K562 (cell line): Measurements from ENCODE around the gene MDH2. TPM values are rescaled to one million over a fixed set of nuclear protein-coding genes. Genes with fewer than 3 reads are reported as not detected.

Source experiments
- ATAC-seq: fragments of 200-7000 bp; cut with Tn5 transposase; 3 replicates; pipeline ENCODE4 v1.9.1; 2020; ENCODE audit warnings: moderate library complexity
- BruUV-seq: library from RNA; stranded (reverse); fragments of 400-500 nt; replicated peaks from 2 replicates; lab custom pipeline; 2021; lab: Mats Ljungman, UMichigan
- CTCF ChIA-PET: fragments of 300-600 bp; formaldehyde crosslinking; extraction: SDS; loops from one replicate; lab custom pipeline; 2021; ENCODE audit warnings: low intra/inter-chr PET ratio; lab: Yijun Ruan, JAX
- POLR2A ChIA-PET: fragments of 300-600, 350-650 bp; sonication (Branson Sonifier 250); formaldehyde crosslinking; extraction: SDS; loops from one replicate; lab custom pipeline; 2021; ENCODE audit warnings: antibody characterized with exemption, inconsistent platforms; lab: Yijun Ruan, JAX
- DNase-seq, 4 experiments: peaks; one replicate each; pipeline versions ENCODE4 v3.0.0 to v3.0.0-alpha.2; 2011 to 2018; ENCODE audit warnings: low spot score in 3 of 4, mixed read lengths in 3 of 4; ENCODE audit errors: extremely low read depth in 1 of 4
- FAIRE-seq: peaks from 2 replicates; lab custom pipeline; 2011; peaks lifted over from hg19 to GRCh38; lab: Jason Lieb, UNC
- H2AFZ ChIP-seq: 2 replicates; pipeline ENCODE4 v1.6.0; 2011; ENCODE audit warnings: low read depth, low read length, control low read depth, inconsistent platforms
- H3K27ac ChIP-seq: fragments of 200-600 bp; 3 replicates; pipeline ENCODE4 v1.8.0; 2011; ENCODE audit warnings: low read depth, mild to moderate bottlenecking, control low read depth, inconsistent platforms, low read length, moderate library complexity, mixed read lengths; ENCODE audit errors: extremely low read depth
- H3K27me3 ChIP-seq, 2 experiments: fragments of 300-600 bp in 1 of 2; 2 replicates in 1 of 2; 3 replicates in 1 of 2; pipeline versions ENCODE4 v1.6.0 to v1.8.0; 2011; ENCODE audit warnings: inconsistent platforms in 2 of 2, low read length in 2 of 2, mild to moderate bottlenecking in 1 of 2, mixed read lengths in 1 of 2, moderate library complexity in 1 of 2; ENCODE audit not compliant: control insufficient read depth in 2 of 2, insufficient read depth in 2 of 2
- H3K36me3 ChIP-seq: fragments of 300-600 bp; 3 replicates; pipeline ENCODE4 v1.8.0; 2011; ENCODE audit warnings: mild to moderate bottlenecking, low read length, inconsistent platforms; ENCODE audit not compliant: control insufficient read depth, insufficient read depth
- H3K4me1 ChIP-seq, 2 experiments: fragments of 200-600 bp in 1 of 2; replicated peaks in 1 of 2; 2 replicates in 1 of 2; 3 replicates in 1 of 2; pipeline versions ENCODE4 v1.5.1 to v1.8.0; 2011; ENCODE audit warnings: inconsistent platforms in 2 of 2, low read length in 2 of 2, mild to moderate bottlenecking in 1 of 2, mixed read lengths in 1 of 2, moderate library complexity in 1 of 2; ENCODE audit not compliant: control insufficient read depth in 2 of 2, insufficient read depth in 2 of 2
- H3K4me2 ChIP-seq: 2 replicates; pipeline ENCODE4 v1.6.1; 2011; ENCODE audit warnings: low read length, control low read depth, inconsistent platforms, mixed read lengths; ENCODE audit not compliant: insufficient read depth
- H3K4me3 ChIP-seq: fragments of 200-600 bp; sonication (generic), shearing (Covaris generic); 2 replicates; pipeline ENCODE4 v1.5.1; 2016; ENCODE audit warnings: control low read depth, inconsistent platforms
- H3K79me2 ChIP-seq: fragments of 200-600 bp; 3 replicates; pipeline ENCODE4 v1.8.0; 2011; ENCODE audit warnings: low read length, inconsistent platforms; ENCODE audit not compliant: control insufficient read depth, insufficient read depth
- H3K9ac ChIP-seq, 2 experiments: 2 replicates each; pipeline versions ENCODE4 v1.6.0 to v1.6.1; 2011; ENCODE audit warnings: low read depth in 2 of 2, low read length in 2 of 2, control low read depth in 1 of 2, inconsistent platforms in 1 of 2, mild to moderate bottlenecking in 1 of 2, mixed read lengths in 1 of 2; ENCODE audit not compliant: insufficient read depth in 1 of 2
- H3K9me1 ChIP-seq: one replicate; pipeline ENCODE4 v1.6.0; 2011; ENCODE audit warnings: inconsistent platforms, mild to moderate bottlenecking, low read length, moderate library complexity; ENCODE audit not compliant: control insufficient read depth, insufficient read depth
- H3K9me3 ChIP-seq: replicated peaks from 2 replicates; pipeline ENCODE4 v1.5.1; 2011; ENCODE audit warnings: low read depth, low read length, inconsistent platforms; ENCODE audit not compliant: control insufficient read depth, insufficient read depth
- H4K20me1 ChIP-seq: replicated peaks from 2 replicates; pipeline ENCODE4 v1.6.1; 2011; ENCODE audit warnings: low read length, inconsistent platforms, mixed read lengths; ENCODE audit not compliant: control insufficient read depth, insufficient read depth
- BHLHE40 ChIP-seq: IDR thresholded peaks from 2 replicates; pipeline ENCODE4 v1.6.1; 2011; ENCODE audit warnings: low read length, improper control_type of control experiment
- KLF13 ChIP-seq: fragments of 450-650 bp; IDR thresholded peaks from 2 replicates; pipeline ENCODE4 v1.6.1; 2016; ENCODE audit warnings: missing genetic modification characterization, low read depth, mild to moderate bottlenecking, missing compliant biosample characterization, moderate library complexity, borderline replicate concordance
- MGA ChIP-seq: fragments of 450-650 bp; IDR thresholded peaks from 2 replicates; pipeline ENCODE4 v1.6.1; 2016; ENCODE audit warnings: mild to moderate bottlenecking, moderate library complexity
- POLR2G ChIP-seq: fragments of 200-400 bp; formaldehyde crosslinking; IDR thresholded peaks from 2 replicates; pipeline ENCODE4 v1.6.1; 2017; ENCODE audit warnings: low read depth, mild to moderate bottlenecking, antibody characterized with exemption, low read length, moderate library complexity
- RBFOX2 ChIP-seq: fragments of 200-400 bp; formaldehyde crosslinking; IDR thresholded peaks from 2 replicates; pipeline ENCODE4 v1.6.1; 2017; ENCODE audit warnings: low read depth, mild to moderate bottlenecking, low read length, moderate library complexity
- SNIP1 ChIP-seq: fragments of 450-650 bp; IDR thresholded peaks from 2 replicates; pipeline ENCODE4 v1.7.1; 2017; ENCODE audit warnings: low read depth, mild to moderate bottlenecking
- SOX6 ChIP-seq: fragments of 450-650 bp; IDR thresholded peaks from 2 replicates; pipeline ENCODE4 v1.6.1; 2014; ENCODE audit warnings: mild to moderate bottlenecking
- TGIF2 ChIP-seq: sonication (generic); formaldehyde crosslinking; IDR thresholded peaks from 2 replicates; pipeline ENCODE4 v1.8.1; 2022; ENCODE audit warnings: mild to moderate bottlenecking, missing genetic modification reagents, moderate library complexity
- ZNF174 ChIP-seq: fragments of 250-450 bp; sonication (Bioruptor Pico); IDR thresholded peaks from 2 replicates; pipeline ENCODE4 v1.4.0; 2020; ENCODE audit warnings: mild to moderate bottlenecking
- ZNF551 ChIP-seq: fragments of 250-450 bp; sonication (Bioruptor Pico); IDR thresholded peaks from 2 replicates; pipeline ENCODE4 v1.5.0; 2021; ENCODE audit warnings: mild to moderate bottlenecking, moderate library complexity
- ZNF785 ChIP-seq: fragments of 250-450 bp; sonication (Bioruptor Pico); IDR thresholded peaks from 2 replicates; pipeline ENCODE4 v1.4.0; 2020; ENCODE audit warnings: mild to moderate bottlenecking
- WGBS: fragments of 100-300 bp; shearing (Covaris generic); methylation state at CpG from one replicate; pipeline ENCODE4 v1.1.6; 2016; ENCODE audit warnings: low coverage, mixed read lengths; ENCODE audit not compliant: insufficient coverage; ENCODE audit errors: missing lambda C conversion rate; 5-methylcytosine and 5-hydroxymethylcytosine counted together
- in situ Hi-C: fragments of 300-500 bp; cut with MboI; formaldehyde crosslinking; loops from 4 replicates; pipeline ENCODE4 v1.15.0; 2018; ENCODE audit warnings: inconsistent platforms, mixed read lengths
- intact Hi-C: fragments of 100-400 bp; cut with micrococcal nuclease; formaldehyde crosslinking; loops from 2 replicates; pipeline ENCODE4 v1.14.2; 2022
- polyA plus RNA-seq, 8 experiments: library from polyadenylated mRNA; depleted of rRNA in 4 of 8; stranded (reverse) in 5 of 8; unstranded in 3 of 8; fragments of >200 nt; fragmentation: Nextera tagmentation in 2 of 8; fragmentation: Illumina TruSeq in 1 of 8; extraction: Ambion mirVana in 2 of 8; extraction: Trizol in 1 of 8; gene quantifications; 2 replicates each; pipeline versions ENCODE4 v1.2.1 to v1.2.3, GENCODE V29; 2011 to 2014; ENCODE audit warnings: inconsistent platforms in 1 of 8, missing spikeins in 1 of 8
- total RNA-seq, 7 experiments: library from RNA; depleted of rRNA in 6 of 7; stranded (reverse); fragments of >200 nt in 6 of 7; fragmentation: Illumina TruSeq in 2 of 7; extraction: Trizol in 2 of 7; gene quantifications; 2 replicates each; pipeline versions ENCODE4 v1.2.1 to v1.2.3, GENCODE V29; 2011 to 2021; ENCODE audit warnings: low replicate concordance in 1 of 7
- TF ChIP-seq, protein P1 (sequence below): fragments of 250-450 bp; sonication (Bioruptor Pico); IDR thresholded peaks from 2 replicates; pipeline ENCODE4 v1.5.0; 2020; ENCODE audit warnings: mild to moderate bottlenecking

Gene MDH2
- total and polyA plus RNA-seq, 9 of the 15 experiments (the other 6 are each of a cell fraction or from before 2014, with no cell fraction given), result 106 to 701 (median 242) TPM

DNA sequence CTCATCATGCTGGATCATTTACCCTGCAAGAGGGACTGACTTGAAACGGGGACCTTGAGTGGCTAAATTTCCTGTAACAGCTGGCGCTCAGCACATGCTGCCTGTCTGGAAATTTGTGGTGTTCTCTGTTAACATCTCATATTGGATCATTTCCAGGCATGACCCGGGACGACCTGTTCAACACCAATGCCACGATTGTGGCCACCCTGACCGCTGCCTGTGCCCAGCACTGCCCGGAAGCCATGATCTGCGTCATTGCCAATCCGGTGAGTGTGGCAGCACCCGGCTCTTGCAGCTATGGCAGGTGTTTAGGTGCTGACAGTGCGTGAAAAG, 9.9 kb downstream of the MDH2 start:
- intact Hi-C loops, result no loop called here
- Histone ChIP-seq H2AFZ (no peak overlapping the region), H3K9me1 (peaks cover 2% of the 10 kb centered on the region), H3K27me3 (no peaks in the 10 kb centered on the region), H3K4me3 (no peak overlapping the region), H3K36me3 (peaks cover 100% of the 10 kb centered on the region), H3K4me1 (no peaks in the 10 kb centered on the region; a peak in 2 of 5 replicates), H3K27ac (no peak overlapping the region; the same call in 2 of the 3 replicates), H3K79me2 (peaks cover 44% of the 10 kb centered on the region), H3K9me3 (no peaks in the 10 kb centered on the region), H4K20me1 (peaks cover 49% of the 10 kb centered on the region), H3K4me2 (no peak overlapping the region), H3K9ac (no peak overlapping the region)
- no peak for FAIRE-seq
- ChIA-PET CTCF (no interaction called here), POLR2A (interaction anchor here (0.6 to 4.6 kb wide), 7 partner anchors 10 to 1664 kb away, joined by 3 to 30 read pairs (median 3); partner anchors contain the start of genes MDH2 and STYXL1)
- in situ Hi-C loops, result no loop called here
- no TSS peak for BruUV-seq
- DNase-seq, result no peak
- ATAC-seq, result no peak
- 90% methylated on average over 11 of the region's 11 CpGs for WGBS
- TF ChIP-seq, protein P1, sequence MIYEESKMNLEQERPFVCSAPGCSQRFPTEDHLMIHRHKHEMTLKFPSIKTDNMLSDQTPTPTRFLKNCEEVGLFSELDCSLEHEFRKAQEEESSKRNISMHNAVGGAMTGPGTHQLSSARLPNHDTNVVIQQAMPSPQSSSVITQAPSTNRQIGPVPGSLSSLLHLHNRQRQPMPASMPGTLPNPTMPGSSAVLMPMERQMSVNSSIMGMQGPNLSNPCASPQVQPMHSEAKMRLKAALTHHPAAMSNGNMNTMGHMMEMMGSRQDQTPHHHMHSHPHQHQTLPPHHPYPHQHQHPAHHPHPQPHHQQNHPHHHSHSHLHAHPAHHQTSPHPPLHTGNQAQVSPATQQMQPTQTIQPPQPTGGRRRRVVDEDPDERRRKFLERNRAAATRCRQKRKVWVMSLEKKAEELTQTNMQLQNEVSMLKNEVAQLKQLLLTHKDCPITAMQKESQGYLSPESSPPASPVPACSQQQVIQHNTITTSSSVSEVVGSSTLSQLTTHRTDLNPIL (CRISPR knock-in tag), result no peak
- TF ChIP-seq ZNF174 (CRISPR knock-in tag) (no peak), TGIF2 (CRISPR knock-in tag) (no peak), SNIP1 (no peak), RBFOX2 (peak; percentile 44), MGA (no peak), POLR2G (peak; percentile 45; the same call in 1 of the 2 replicates), KLF13 (no peak), BHLHE40 (no peak), ZNF785 (CRISPR knock-in tag) (no peak), SOX6 (no peak), ZNF551 (CRISPR knock-in tag) (no peak)
